ENCODE measurements around the gene TRAM1L1. TPM values are rescaled to one million over a fixed set of nuclear protein-coding genes. Genes with fewer than 3 reads are reported as not detected.

TRAM1L1 gene
- total RNA-seq, 4 donors from 2014 or later = 0.35 TPM; not detected in 3

GRCh38 chr4:117077760-117078159, 7.6 kb downstream of the TRAM1L1 start:
- no peak overlapping the region for H3K27ac ChIP-seq
- H3K4me3 ChIP-seq = no peak overlapping the region
- DNase-seq = no peak
- no peaks in the 10 kb centered on the region for H3K27me3 ChIP-seq
- no peaks in the 10 kb centered on the region for H3K4me1 ChIP-seq
- TF ChIP-seq POLR2A (IDR thresholded peaks at IDR 0.05) (no peak), CTCF (IDR thresholded peaks at IDR 0.05) (no peak)
- H3K36me3 ChIP-seq = no peaks in the 10 kb centered on the region
- no peaks in the 10 kb centered on the region for H3K9me3 ChIP-seq

- DNase-seq = no peak
- H3K4me1 ChIP-seq = no peaks in the 10 kb centered on the region
- H3K36me3 ChIP-seq = no peaks in the 10 kb centered on the region
- TF ChIP-seq POLR2A (IDR thresholded peaks at IDR 0.05) (no peak), CTCF (IDR thresholded peaks at IDR 0.05) (no peak)
- no peaks in the 10 kb centered on the region for H3K9me3 ChIP-seq
- no peak overlapping the region for H3K4me3 ChIP-seq
- no peak overlapping the region for H3K27ac ChIP-seq
- H3K27me3 ChIP-seq = no peaks in the 10 kb centered on the region
These were observed 17.3 kb downstream of the TRAM1L1 start for GRCh38 chr4:117068120-117068519.

- H3K36me3 ChIP-seq = no peaks in the 10 kb centered on the region
- TF ChIP-seq CTCF (IDR thresholded peaks at IDR 0.05) (no peak), POLR2A (IDR thresholded peaks at IDR 0.05) (no peak)
- no peaks in the 10 kb centered on the region for H3K27me3 ChIP-seq
- no peak overlapping the region for H3K4me3 ChIP-seq
- H3K9me3 ChIP-seq = no peaks in the 10 kb centered on the region
- no peak overlapping the region for H3K27ac ChIP-seq
- H3K4me1 ChIP-seq = no peaks in the 10 kb centered on the region
- DNase-seq = no peak
These were observed 21.2 kb downstream of the TRAM1L1 start for GRCh38 chr4:117063961-117064696.

- Histone ChIP-seq H3K27me3 (no peaks in the 10 kb centered on the region), H3K4me1 (no peaks in the 10 kb centered on the region), H3K36me3 (no peaks in the 10 kb centered on the region), H3K4me3 (no peak overlapping the region), H3K27ac (no peak overlapping the region), H3K9me3 (no peaks in the 10 kb centered on the region)
- no peak for DNase-seq
- TF ChIP-seq CTCF (IDR thresholded peaks at IDR 0.05) (no peak), POLR2A (IDR thresholded peaks at IDR 0.05) (no peak)
These were observed 42.4 kb downstream of the TRAM1L1 start for GRCh38 chr4:117042962-117043361.

All from Peyer's patch (tissue), 4 donors.